ENCODE results near the gene TEAD1.

The TEAD1 gene

GRCh38 chr11:12981676-12982522 is 307.7 kb downstream of the TEAD1 start:
- no peak overlapping the region for H3K4me3 ChIP-seq (ENCODE audit: low read depth, low read length)
- in situ Hi-C loops (cut with HindIII; ENCODE audit: low sequenced_read_pairs), result loop anchor here (25.0 kb wide), 1 partner anchor 180 kb away; no protein-coding TSS in a partner anchor
- no peak for DNase-seq (ENCODE audit: low read depth)
- TF ChIP-seq, protein P1, sequence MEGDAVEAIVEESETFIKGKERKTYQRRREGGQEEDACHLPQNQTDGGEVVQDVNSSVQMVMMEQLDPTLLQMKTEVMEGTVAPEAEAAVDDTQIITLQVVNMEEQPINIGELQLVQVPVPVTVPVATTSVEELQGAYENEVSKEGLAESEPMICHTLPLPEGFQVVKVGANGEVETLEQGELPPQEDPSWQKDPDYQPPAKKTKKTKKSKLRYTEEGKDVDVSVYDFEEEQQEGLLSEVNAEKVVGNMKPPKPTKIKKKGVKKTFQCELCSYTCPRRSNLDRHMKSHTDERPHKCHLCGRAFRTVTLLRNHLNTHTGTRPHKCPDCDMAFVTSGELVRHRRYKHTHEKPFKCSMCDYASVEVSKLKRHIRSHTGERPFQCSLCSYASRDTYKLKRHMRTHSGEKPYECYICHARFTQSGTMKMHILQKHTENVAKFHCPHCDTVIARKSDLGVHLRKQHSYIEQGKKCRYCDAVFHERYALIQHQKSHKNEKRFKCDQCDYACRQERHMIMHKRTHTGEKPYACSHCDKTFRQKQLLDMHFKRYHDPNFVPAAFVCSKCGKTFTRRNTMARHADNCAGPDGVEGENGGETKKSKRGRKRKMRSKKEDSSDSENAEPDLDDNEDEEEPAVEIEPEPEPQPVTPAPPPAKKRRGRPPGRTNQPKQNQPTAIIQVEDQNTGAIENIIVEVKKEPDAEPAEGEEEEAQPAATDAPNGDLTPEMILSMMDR (IDR thresholded peaks at IDR 0.05; ENCODE audit: low read depth, low read length, missing control alignments), result no peak

- H3K4me3 ChIP-seq (ENCODE audit: low read depth, low read length), result no peak overlapping the region
- in situ Hi-C loops (cut with HindIII; ENCODE audit: low sequenced_read_pairs), result loop anchor here (25.0 kb wide), 1 partner anchor 179 kb away; no protein-coding TSS in a partner anchor
- DNase-seq (ENCODE audit: low read depth), result no peak
- TF ChIP-seq, protein P1 (IDR thresholded peaks at IDR 0.05; ENCODE audit: low read depth, low read length, missing control alignments), result no peak
Observed at GRCh38 chr11:12983336-12983735, 309.1 kb downstream of the TEAD1 start.

- no peak for DNase-seq (ENCODE audit: low read depth)
- in situ Hi-C loops (cut with HindIII; ENCODE audit: low sequenced_read_pairs), result loop anchor here (25.0 kb wide), 1 partner anchor 176 kb away; no protein-coding TSS in a partner anchor
- H3K4me3 ChIP-seq (ENCODE audit: low read depth, low read length), result no peak overlapping the region
- TF ChIP-seq, protein P1 (IDR thresholded peaks at IDR 0.05; ENCODE audit: low read depth, low read length, missing control alignments), result no peak
Observed at GRCh38 chr11:12986194-12986898, 312.1 kb downstream of the TEAD1 start.

GRCh38 chr11:12989428-12990161 is 315.4 kb downstream of the TEAD1 start:
- DNase-seq (ENCODE audit: low read depth), result no peak
- TF ChIP-seq, protein P1 (IDR thresholded peaks at IDR 0.05; ENCODE audit: low read depth, low read length, missing control alignments), result no peak
- in situ Hi-C loops (cut with HindIII; ENCODE audit: low sequenced_read_pairs), result loop anchor here (25.0 kb wide), 1 partner anchor 173 kb away; no protein-coding TSS in a partner anchor
- no peak overlapping the region for H3K4me3 ChIP-seq (ENCODE audit: low read depth, low read length)

DNA sequence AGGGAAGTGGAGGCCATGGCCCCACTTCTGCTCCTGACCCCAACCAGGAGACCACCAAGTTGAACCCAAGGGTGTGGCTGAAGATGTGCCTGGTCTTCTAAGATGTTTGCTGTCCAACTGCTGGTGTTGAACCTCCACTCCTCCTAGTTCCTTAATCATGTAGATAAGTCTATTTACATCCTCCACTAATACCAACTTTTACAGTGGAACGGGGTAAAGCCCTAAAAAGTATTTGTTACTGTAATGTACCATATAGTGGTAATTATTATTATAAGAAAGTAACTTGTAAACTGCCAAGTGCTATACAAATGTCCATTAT is 315.9 kb downstream of the TEAD1 start:
- DNase-seq (ENCODE audit: low read depth), result no peak
- TF ChIP-seq, protein P1 (IDR thresholded peaks at IDR 0.05; ENCODE audit: low read depth, low read length, missing control alignments), result no peak
- H3K4me3 ChIP-seq (ENCODE audit: low read depth, low read length), result no peak overlapping the region
- in situ Hi-C loops (cut with HindIII; ENCODE audit: low sequenced_read_pairs), result loop anchor here (25.0 kb wide), 1 partner anchor 172 kb away; no protein-coding TSS in a partner anchor

DNA sequence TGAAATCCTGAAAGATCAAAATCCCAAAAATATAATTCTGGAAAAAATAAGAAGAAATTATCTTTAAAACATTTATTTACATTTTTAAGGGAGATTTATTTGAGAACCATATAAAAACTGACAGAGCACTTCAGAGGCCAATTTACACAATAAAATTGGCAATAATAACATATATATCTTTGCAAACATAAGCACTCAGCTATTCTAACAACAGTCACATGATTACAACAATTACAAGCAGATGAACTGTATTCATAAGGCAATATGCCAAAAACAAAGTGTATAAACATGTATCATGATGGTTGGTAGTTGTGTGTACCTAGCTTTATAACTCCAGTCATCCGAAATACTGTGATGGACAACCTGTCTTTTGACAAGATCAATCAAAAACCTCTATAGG is 317.2 kb downstream of the TEAD1 start:
- in situ Hi-C loops (cut with HindIII; ENCODE audit: low sequenced_read_pairs), result loop anchor here (25.0 kb wide), 1 partner anchor 171 kb away; no protein-coding TSS in a partner anchor
- no peak overlapping the region for H3K4me3 ChIP-seq (ENCODE audit: low read depth, low read length)
- DNase-seq (ENCODE audit: low read depth), result no peak
- TF ChIP-seq, protein P1 (IDR thresholded peaks at IDR 0.05; ENCODE audit: low read depth, low read length, missing control alignments), result no peak

All from astrocyte of the cerebellum (primary cell).